Stimulated activated CD8-positive, alpha-beta memory T cell treated with anti-CD3 and anti-CD28 coated beads, Interleukin-12 subunit alpha, Interleukin-12 subunit beta, amount 100 ng/mL, for 1 hour (primary cell): ENCODE measurements around the gene LGR6.
A peak's percentile ranks its signal among the peaks of the same experiment; 100 is the strongest.
"Not testable (repeated sequence)": the region's sequence is repeated elsewhere in the genome, so short reads cannot be mapped to it uniquely, and the experiment has no call there.

ENCODE experiments used
- DNase-seq: peaks from one replicate; pipeline ENCODE4 v3.0.0-alpha.2; 2020; ENCODE audit warnings: low read depth

LGR6 gene

DNA sequence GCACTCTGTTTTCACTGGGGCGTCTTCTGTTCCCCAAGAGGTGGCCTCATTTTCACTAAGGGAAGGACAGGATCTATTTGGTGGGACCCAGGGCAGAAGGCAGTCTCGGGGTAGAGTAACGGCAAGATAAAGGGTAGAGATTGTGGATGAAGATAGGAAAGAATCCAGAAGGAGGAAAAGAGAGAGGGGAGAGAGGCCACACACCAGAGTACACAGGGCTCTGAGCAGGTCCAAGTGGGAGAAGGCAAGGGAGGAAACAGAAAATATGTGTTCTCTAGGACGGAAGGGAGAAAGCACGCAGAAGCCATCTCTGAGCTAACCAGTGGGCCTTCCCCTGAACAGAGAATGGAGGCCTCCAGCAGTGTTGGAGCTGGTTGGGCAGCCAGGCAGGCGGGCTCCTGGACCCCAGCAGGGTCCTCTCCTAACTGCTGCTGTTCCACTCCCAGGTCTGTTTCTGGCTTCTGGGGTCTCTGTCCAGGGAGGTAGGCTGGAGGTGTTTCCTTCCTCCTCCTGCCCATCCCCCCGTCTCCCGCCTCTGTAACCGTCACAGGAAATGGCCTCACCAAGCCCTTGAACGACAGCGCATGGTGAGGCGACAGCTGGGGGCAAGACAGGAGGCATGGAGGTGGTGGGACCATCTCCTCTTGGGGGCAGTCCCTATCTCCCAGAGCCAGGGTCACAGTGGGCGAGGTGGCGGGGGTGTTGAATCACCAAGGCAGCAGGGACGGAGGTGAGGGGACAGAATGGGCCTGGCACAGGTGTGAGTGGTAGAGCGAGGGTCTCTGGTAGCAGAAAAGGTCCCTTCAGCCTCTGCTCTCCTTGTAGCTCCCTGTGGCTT lies 33.8 kb upstream of the LGR6 start:
- no peak for DNase-seq

DNA sequence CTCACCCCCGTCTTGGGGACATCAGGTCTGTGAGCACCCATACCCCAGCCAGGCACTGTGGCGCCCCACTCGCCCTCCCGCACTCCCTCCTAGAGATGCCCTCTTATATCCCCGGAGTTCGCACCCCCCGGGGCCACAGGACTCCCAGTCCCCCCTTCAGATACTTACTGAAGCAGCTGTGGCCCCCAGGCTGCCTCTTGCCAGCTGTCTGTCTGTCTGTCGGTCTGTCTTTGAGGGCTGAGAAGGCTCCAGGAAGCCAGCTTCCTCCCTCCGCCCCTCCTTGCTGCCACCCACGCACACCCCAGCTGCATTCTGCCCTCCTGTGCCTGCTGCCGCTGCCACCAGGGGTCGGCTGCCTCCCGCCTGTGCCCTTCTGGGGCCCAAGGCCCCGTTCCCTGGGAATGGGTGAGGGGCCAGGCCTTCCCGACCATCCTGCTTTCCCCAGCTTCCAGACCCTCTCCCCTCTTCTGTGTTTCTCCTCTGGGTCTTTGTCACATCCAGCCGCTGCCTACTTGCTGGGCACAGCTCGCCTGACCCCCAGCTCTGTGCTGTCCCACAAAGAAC lies 33.1 kb upstream of the LGR6 start, which contains the start of gene PTPN7:
PTPN7 (minus strand) TSS at position 226 of the 564 bp plus-strand sequence. CDS start 1,200 bp downstream, outside the sequence.
- peak; percentile 75 for DNase-seq

DNA sequence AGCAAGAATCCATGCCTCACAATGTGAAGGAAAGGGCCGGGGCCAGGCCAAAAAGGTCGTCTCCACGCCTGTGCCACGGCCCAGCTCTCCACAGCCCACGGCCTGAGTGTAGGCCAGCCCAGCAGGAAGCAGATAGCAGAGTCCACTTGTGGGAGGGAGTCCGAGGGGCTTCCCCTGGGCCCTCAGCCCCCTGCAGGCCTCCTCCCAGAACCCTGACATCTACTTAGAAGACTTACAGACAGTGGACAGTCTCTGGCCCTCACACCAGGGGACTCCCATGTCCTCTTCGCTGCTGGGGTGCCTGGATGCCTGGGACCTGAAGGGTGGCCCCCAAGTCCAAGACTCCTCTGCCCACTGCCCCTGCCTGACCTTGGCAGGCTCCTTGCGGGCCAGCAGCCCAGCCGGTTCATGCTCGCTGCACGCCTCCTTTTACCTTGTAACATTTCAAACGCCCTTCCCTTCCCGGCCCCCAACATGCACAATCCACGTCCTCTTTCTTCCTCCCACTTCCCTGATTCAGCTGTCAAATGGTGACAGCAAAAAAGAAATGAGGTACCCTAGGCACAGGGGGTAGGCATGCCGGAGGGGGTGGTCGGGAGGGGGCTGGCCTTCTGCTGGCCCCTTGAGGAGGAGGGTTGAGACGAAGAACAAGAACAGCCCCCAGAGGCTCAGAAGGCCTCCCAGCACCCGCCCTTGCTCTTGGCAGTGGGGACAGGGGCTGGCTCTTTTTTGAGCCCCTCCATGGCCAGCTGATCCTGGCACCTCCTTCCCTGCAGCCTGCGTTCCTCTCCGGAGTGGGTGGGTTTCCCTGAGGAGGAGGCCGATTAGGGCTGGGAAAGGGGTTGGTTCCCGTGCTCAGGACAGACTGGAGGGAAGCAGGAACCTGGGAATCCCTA lies 32.2 kb upstream of the LGR6 start:
- no peak for DNase-seq

DNA sequence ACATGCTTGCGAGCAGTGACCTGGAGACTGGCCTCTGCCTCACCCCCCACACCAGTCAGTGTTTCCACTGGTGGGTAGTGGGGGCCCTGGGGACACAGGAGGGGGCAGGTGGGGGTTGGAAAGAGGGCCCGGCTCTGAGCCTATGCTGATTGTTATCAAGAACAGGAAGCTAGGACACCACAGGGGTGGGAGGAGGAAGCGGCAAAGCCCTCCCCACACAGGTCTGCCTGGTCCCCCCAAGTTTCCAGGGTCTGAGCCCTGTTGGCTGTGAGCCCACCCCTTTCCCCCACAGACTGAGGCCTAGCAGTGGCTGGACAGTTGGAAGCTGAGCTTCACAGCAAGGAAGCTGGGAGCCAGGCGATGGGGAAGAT lies 31.6 kb upstream of the LGR6 start:
- DNase-seq = peak; percentile 43

DNA sequence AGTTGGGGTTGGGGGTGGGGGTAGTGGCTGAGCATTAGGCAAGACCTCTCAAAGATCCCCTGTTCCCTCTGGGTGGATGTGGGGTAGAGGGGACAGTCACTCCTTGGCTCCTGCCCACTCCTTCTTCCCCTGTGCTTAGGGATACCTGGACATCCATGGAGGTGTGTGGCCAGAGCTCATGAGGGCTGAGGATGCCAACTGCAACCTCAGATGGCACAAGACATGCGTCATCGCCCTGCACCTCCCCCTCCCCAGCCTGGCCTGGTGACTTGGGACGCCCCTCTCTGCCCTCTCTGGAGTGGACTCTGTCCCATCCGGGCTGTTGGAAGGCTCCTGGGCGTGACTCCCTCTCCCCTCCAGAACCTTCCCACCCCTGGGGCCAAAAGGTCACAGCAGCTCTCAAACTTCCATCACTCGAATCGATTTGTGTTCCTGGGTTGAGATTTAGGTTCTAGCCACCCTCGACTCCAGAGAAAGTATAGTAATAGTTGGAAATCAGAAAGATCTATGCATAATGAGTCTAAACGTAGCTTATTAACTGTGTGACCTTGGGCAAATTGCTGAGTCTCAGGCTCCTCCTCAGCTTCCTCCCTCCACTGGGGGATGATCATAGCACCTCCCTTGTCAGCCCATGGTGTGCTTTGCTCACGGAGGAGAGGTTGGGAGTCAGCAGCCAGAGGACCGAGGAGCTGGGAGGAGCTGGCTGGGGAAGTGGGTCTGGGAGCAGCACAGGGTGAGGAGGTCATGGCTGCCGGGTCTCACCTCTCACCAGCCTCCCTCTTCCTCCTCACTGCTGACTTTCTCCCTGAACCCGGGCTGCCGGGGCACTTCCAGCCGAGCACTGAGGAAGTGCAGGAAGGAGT lies 30.9 kb upstream of the LGR6 start:
- no peak for DNase-seq

DNA sequence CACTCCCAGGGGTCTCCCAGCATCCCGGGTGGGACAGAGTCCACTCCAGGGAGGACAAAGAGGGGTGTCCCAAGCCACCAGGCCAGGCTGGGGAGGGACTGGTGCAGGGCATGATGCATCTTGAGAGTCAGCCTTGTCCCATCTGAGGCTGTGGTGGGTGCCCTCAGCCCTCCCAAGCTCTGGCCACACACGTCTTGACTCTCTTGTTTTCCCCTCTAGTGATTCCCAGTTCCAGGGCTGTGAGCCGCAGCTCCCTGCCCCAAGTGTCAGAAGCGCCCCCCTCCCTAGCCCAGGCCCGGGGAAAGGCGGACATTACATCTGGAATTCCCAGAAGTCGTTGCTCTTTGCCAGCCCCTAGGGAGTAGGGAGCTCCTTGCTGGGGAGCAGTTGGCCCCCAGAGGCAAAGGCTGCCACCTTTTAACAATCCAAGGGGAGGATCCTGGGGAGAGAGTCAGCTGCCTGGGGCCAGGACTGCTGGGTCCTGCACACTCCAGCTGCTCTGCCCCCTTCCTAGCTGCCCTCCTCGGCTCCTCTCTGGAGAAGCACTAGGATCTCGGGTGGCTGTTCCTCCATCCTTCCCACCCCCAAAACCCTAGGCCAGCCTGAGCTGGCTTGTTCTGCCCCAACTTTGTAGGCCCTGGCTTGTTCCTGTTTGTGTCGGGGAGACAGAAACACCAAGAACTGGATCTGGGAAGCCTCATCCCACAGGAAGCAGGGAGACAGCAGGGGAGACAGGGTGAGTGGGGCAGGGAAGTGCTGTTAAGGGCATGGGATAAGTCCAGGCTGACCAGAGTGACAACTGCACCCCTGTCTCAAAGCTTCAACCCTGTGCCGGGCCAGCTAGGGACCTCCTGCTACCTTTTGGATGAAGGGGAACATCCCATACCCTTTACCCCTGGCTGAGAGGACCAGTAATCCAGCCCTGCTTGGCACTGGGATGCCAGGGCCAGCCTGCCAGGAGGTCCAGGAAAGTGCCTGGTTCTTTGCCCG lies 30.0 kb upstream of the LGR6 start:
- DNase-seq = no peak

DNA sequence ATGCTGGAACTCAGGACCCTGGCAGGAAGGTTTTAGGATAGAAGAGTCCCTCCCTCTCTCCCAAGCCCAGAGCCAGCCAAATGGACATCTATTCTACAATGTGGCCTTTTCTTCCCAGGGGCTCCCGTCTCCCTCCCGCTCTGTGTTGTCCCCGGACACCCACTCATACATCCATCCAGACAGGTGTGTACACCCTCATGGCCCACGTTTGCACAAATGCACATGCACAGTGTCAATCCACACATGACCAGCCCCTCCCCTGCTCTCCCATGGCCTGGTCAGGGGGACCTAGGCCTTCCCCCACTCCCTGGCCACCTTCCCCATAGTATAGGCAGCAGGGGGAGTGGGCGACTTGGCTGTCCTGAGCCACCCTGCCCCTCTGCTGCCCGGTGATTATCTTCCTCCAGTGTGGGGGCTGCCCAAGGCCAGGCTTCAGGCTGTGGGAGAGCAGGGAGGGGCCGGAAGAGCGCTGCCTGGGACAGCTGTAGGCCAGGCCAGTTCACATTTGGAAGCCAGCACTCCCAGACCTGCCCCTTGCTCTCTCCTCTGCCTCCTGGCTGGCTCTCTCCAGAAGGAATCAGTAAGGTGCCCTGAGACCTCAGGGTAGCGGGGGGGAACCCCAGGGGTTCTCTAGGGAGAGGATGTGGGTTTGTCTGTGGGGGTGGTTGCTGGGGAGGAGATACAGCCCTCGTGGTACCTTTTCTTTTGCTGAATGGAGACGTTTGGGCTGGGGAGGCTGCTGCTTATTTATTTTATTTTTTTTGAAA lies 29.1 kb upstream of the LGR6 start:
- peak; percentile 53 for DNase-seq

DNA sequence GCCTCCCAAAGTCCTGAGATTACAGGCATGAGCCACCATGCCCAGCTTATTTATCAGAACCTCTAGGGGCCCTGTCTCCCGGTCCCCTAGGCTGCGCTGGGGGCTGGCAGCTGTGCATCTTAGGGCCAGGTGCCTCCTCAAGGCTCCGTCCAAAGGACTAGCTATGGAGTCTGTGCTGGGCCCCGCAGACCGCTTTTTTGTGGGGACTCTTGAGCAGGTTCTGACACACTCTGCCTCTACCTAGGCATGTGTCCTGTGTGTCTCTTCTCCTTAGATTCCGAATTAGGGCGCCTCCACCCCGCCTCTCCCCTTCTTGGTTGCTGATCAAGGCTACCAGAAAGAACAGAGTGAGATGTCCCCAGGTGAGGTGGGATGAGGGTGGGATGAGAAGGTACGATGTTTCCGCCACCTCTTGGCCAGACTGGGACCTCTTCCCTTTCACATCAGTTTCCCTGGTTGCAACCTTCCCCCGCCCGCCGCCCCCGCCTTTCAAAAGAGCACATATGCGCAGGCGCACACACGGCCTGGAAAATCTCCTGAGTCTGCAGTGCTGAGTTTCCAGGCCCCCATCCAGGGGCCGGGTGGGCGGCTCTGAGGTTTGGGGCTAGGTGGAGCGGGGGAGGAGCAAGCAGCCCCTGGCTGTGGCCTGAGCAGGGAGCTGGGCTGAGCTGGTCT lies 28.2 kb upstream of the LGR6 start:
- no peak for DNase-seq

DNA sequence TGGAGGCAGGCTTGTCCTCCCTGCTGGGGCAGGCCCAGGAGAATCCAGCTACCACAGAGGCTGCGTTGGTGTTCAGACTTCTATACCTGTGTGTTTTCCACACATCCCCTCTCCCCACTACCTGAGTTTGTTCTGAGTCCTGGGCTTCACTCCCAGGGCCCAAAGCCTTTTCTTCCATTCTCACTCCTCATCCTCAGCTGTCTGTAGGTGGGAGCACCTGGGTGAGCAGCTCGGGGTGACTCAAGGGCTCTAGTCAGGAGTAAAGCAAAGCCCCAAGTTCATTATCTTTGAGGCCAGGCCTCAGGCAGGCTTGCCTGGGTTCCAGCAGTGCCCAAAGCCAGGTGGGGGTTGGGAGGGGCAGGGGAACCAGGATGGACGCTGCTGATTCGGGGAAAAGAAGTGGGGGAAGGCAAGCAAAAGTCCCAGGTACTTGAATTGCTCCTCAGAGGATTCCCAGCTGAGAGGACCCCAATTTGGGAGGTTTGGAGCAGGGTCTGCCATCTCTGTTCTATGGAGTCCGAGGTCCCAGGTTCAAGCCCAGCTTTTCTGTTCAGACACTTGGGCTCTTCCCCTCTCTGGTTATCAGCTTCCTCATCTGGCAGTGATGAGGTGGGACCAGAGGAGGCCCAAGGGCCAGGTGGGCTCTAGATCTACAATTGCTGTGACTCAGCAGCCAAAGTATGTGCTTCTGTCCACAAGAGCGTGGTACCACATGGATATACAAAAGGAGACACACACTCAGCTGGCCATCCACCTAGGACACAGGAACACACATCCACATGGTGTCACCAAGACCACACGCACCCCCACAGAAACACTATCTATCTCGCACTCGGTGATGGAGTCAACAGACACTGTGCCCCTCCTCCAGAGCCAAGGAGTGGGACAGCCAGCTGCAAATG lies 27.4 kb upstream of the LGR6 start:
- no peak for DNase-seq

DNA sequence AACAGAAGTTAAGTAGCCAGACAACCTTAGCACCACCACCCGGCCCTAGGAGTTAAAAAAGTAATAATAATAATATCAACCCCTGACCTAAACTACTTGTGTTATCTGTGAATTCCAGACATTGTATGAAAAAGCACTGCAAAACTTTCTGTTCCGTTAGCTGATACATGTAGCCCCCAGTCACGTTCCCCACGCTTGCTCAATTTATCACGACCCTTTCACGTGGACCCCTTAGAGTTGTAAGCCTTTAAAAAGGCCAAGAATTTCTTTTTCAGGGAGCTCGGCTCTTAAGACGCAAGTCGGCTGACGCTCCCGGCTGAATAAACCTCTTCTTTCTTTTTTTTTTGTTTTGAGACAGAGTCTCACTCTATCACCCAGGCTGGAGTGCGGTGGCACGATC lies 26.5 kb upstream of the LGR6 start:
- not testable (repeated sequence) for DNase-seq

DNA sequence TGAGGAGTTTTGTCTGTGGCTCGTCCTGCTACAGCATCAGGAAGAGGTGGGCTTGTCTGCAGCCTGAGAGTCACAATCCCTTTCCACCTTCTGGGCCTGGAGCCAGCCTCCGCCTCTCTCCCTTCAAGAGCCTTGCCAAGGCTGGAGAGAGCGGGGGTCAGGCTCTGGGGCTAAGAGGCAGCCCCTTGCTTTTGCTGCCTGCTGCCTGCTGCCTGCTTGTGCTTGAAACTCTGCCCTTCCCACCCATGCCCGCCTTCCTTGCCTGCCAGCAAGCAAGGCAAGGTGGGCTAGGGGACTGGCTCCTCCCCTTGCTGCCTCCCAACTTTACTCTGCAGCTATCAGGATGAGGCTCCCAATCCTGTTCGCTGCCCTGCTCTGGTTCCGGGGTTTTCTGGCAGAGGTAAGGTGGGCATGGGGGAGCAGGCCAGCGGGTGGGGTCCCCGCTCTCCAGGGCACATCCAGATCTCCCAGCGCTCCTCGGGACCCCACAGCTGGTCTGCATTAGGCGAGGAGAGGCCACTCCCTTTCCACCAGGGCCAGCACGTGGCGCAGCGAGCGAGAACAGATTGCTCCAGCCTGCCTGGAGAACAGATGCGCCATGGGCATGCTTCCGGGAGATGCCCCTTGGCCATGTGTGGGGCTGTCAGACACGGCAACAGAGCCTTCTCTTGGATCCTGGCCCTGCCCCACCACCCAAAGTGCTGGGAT lies 25.7 kb upstream of the LGR6 start:
- DNase-seq = no peak

DNA sequence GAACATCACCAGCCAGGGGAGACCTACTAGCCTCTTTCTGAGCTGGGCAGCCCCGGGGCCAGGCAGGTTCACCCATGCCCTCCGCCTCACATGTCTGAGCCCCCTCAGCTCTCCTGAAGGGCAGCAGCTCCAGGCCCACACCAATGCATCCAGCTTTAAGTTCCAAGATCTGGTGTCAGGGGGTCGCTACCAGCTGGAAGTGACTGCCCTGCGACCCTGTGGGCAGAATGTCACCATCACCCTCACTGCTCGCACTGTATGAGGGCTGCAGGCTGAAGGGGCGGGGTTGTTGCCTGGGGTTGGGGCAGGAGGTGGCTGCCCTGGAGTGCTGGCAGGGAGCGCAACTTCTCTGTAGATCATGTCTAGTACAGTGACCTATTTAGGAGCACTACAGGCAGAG lies 24.7 kb upstream of the LGR6 start:
- no peak for DNase-seq

DNA sequence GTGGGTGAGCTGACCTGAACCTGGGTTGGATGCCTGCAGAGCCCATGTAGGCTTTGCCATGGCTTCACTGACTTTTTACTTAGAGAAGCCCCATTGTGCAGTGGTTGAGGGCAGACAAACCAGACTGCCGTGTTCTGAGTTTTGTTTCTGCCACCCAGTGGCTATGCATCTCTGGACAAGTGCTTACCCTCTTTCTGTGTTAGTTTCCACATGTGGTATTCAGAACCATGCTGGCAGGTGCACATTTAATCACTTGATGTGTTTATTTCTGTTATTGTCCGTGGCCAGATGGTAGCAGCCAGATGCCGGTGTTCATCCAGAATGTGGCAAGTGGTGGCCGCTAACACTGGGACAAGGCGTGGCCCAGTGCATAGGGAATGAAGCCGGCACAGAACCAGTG lies 22.9 kb upstream of the LGR6 start:
- no peak for DNase-seq

DNA sequence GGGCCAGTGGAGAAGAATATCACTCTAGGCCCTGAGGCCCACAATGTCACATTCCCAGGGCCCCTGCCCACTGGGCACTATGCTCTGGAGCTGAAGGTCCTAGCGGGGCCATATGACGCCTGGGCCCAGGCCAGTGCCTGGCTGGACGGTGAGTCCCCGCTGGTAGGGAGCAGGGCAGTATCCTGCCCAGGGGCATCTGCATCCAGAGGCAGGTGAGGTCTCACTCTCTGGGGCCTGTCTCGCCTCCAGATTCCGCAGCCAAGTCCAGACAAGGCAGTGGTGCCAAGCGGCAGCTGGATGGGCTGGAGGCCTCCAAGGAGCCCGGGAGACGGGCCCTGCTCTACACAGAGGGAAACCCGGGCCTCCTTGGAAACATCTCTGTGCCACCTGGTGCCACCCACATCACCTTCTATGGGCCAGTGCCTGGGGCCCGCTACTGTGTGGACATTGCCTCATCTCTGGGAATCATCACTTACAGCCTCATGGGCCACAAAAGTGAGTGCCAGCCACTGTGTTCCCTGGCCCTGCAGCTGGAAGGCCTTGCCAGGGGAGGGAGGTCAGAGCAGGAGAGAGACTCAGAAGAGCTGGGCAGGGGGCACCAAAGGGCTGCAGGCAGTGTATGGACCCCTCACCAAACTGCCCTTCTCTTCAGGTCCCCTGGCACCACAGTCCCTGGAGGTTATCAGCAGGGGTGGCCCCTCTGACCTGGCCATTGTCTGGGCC lies 22.1 kb upstream of the LGR6 start:
- DNase-seq = no peak

DNA sequence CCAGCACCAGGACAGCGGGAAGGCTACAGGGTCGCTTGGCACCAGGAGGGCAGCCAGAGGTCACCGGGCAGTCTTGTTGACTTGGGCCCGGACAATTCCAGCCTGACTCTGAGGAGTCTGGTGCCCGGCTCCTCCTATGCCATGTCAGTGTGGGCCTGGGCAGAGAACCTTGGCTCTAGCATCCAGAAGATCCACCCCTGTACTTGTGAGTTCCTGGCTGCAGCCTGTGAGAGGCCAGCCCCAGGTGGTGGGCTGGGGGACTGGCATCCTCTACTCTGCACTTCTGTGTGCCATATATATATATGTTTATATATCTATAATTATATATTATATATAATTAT lies 21.6 kb upstream of the LGR6 start:
- DNase-seq = no peak

DNA sequence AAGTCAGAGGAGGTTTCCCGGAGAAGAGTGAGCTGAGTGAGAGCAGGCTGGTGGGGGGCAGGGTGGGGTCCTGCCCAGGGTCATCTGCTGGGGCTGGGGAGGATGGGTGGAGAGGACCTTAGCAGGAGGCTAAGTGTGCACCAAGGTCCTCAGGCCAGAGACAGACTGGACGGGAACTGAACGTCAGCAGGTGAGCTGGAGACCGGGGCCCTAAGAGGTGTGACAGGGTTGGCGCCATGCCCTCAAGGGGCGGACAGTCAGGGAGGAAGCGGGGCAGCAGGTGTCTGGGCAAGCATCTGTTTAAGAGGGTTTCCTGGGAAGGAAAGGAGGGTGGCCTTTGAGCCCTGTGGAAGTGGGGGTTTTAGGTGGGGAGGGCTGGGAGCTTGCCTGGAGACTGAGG lies 19.6 kb upstream of the LGR6 start:
- no peak for DNase-seq
